ENCODE results near the gene NEK1. TPM values are rescaled to one million over a fixed set of nuclear protein-coding genes. Genes with fewer than 3 reads are reported as not detected.

NEK1 gene
- polyA plus RNA-seq, 1 of the 3 experiments (the other 2 are of a cell fraction): 2.0 TPM

- no peak for TF ChIP-seq EP300 (IDR thresholded peaks at IDR 0.05; ENCODE audit: borderline replicate concordance in 1 of 2, low read depth in 1 of 2, low read length in 1 of 2)
- TF ChIP-seq MAX (IDR thresholded peaks at IDR 0.05; ENCODE audit: low read depth): no peak
- no peak for TF ChIP-seq TAF1 (IDR thresholded peaks at IDR 0.05; ENCODE audit: borderline replicate concordance, low read depth, low read length)
- no peak for TF ChIP-seq USF1 (IDR thresholded peaks at IDR 0.05; ENCODE audit: borderline replicate concordance, low read depth)
- TF ChIP-seq RCOR1 (IDR thresholded peaks at IDR 0.05; ENCODE audit: low read length): no peak
- no peak for TF ChIP-seq YY1 (IDR thresholded peaks at IDR 0.05; ENCODE audit: low read depth)
- TF ChIP-seq FOXM1 (IDR thresholded peaks at IDR 0.05; ENCODE audit: low read depth): no peak
- TF ChIP-seq, protein P1, sequence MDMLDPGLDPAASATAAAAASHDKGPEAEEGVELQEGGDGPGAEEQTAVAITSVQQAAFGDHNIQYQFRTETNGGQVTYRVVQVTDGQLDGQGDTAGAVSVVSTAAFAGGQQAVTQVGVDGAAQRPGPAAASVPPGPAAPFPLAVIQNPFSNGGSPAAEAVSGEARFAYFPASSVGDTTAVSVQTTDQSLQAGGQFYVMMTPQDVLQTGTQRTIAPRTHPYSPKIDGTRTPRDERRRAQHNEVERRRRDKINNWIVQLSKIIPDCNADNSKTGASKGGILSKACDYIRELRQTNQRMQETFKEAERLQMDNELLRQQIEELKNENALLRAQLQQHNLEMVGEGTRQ (IDR thresholded peaks at IDR 0.05; ENCODE audit: borderline replicate concordance, low read depth, low read length): no peak
- no peak for TF ChIP-seq GATA2 (CRISPR knock-in tag; IDR thresholded peaks at IDR 0.05)
- TF ChIP-seq NRF1 (IDR thresholded peaks at IDR 0.05; ENCODE audit: low read depth, low read length): no peak
- TF ChIP-seq SIN3A (IDR thresholded peaks at IDR 0.05; ENCODE audit: borderline replicate concordance, low read depth, low read length): no peak
- H4K20me1 ChIP-seq (ENCODE audit: insufficient read depth): no peaks in the 10 kb centered on the region
- no peak overlapping the region for H3K4me2 ChIP-seq
- H3K9me2 ChIP-seq: no peaks in the 10 kb centered on the region
- ChIA-PET POLR2A (interaction anchor here (1.0 kb wide), 1 partner anchor 1032 kb away, joined by 3 read pairs; no protein-coding TSS in a partner anchor), CTCF (no interaction called here)
- no peak for DNase-seq
- H3K27ac ChIP-seq (ENCODE audit: low read depth in 2 of 2, low read length in 1 of 2): no peak overlapping the region
- no peaks in the 10 kb centered on the region for H3K4me1 ChIP-seq (ENCODE audit: control insufficient read depth in 1 of 2, insufficient read depth in 2 of 2, low read depth in 1 of 2, low read length in 1 of 2)
- no peak overlapping the region for H3K9ac ChIP-seq
- H3K4me3 ChIP-seq (ENCODE audit: low read depth in 2 of 2, low read length in 1 of 2): no peak overlapping the region
- H3F3A ChIP-seq (replicated peaks; ENCODE audit: insufficient read depth): no peaks in the 10 kb centered on the region
- peaks cover 2 to 5% of the 10 kb centered on the region in 2 experiments for H3K36me3 ChIP-seq (replicated peaks in 1 of 2; ENCODE audit: control insufficient read depth in 1 of 2, insufficient read depth in 2 of 2, low read length in 1 of 2)
- H3K9me3 ChIP-seq: no peaks in the 10 kb centered on the region
- H3K27me3 ChIP-seq (ENCODE audit: insufficient read depth): no peaks in the 10 kb centered on the region
- H3K79me2 ChIP-seq (ENCODE audit: insufficient read depth): no peaks in the 10 kb centered on the region
- H2AFZ ChIP-seq (ENCODE audit: low read depth): no peak overlapping the region
These were observed 195.4 kb downstream of the NEK1 start for GRCh38 chr4:169416997-169417396.

- Histone ChIP-seq H3K27me3 (ENCODE audit: insufficient read depth) (no peaks in the 10 kb centered on the region), H3K9ac (no peak overlapping the region), H3K9me3 (no peaks in the 10 kb centered on the region), H3F3A (replicated peaks; ENCODE audit: insufficient read depth) (no peaks in the 10 kb centered on the region), H2AFZ (ENCODE audit: low read depth) (no peak overlapping the region), H3K4me2 (no peak overlapping the region), H3K9me2 (no peaks in the 10 kb centered on the region), H3K4me1 (ENCODE audit: control insufficient read depth in 1 of 2, insufficient read depth in 2 of 2, low read depth in 1 of 2, low read length in 1 of 2) (no peaks in the 10 kb centered on the region), H3K36me3 (replicated peaks in 1 of 2; ENCODE audit: control insufficient read depth in 1 of 2, insufficient read depth in 2 of 2, low read length in 1 of 2) (peaks cover 2 to 5% of the 10 kb centered on the region in 2 experiments), H3K79me2 (ENCODE audit: insufficient read depth) (no peaks in the 10 kb centered on the region), H4K20me1 (ENCODE audit: insufficient read depth) (no peaks in the 10 kb centered on the region), H3K27ac (ENCODE audit: low read depth in 2 of 2, low read length in 1 of 2) (no peak overlapping the region), H3K4me3 (ENCODE audit: low read depth in 2 of 2, low read length in 1 of 2) (no peak overlapping the region)
- CTCF ChIA-PET: no interaction called here
- DNase-seq: no peak
- 94% methylated on average over 4 of the region's 4 CpGs for WGBS (ENCODE audit: low lambda C conversion rate)
- POLR2A ChIA-PET: interaction anchor here (1.0 kb wide), 1 partner anchor 1031 kb away, joined by 3 read pairs; no protein-coding TSS in a partner anchor
- TF ChIP-seq RAD21 (IDR thresholded peaks at IDR 0.05; ENCODE audit: low read length): no peak
- TF ChIP-seq, protein P2, sequence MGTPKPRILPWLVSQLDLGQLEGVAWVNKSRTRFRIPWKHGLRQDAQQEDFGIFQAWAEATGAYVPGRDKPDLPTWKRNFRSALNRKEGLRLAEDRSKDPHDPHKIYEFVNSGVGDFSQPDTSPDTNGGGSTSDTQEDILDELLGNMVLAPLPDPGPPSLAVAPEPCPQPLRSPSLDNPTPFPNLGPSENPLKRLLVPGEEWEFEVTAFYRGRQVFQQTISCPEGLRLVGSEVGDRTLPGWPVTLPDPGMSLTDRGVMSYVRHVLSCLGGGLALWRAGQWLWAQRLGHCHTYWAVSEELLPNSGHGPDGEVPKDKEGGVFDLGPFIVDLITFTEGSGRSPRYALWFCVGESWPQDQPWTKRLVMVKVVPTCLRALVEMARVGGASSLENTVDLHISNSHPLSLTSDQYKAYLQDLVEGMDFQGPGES (IDR thresholded peaks at IDR 0.05; ENCODE audit: low read depth, low read length): no peak
- TF ChIP-seq NFIC (IDR thresholded peaks at IDR 0.05; ENCODE audit: borderline replicate concordance): no peak
These were observed 195.9 kb downstream of the NEK1 start for GRCh38 chr4:169416461-169416860.
